Activated CD8-positive, alpha-beta memory T cell treated with anti-CD3 and anti-CD28 coated beads, Interleukin-2, amount 50 U/mL, for 24 hours (primary cell): Measurements from ENCODE around the gene SPRED3.
A peak's percentile ranks its signal among the peaks of the same experiment; 100 is the strongest.

Source experiments
- DNase-seq: peaks from one replicate; pipeline ENCODE4 v3.0.0-alpha.2; 2020; ENCODE audit errors: extremely low read depth

Gene SPRED3

GRCh38 chr19:38373907-38374331 is 14.6 kb upstream of the SPRED3 start:
- no peak for DNase-seq

GRCh38 chr19:38374332-38375097 is 14.0 kb upstream of the SPRED3 start, which contains the start of gene PSMD8:
Gene PSMD8 (plus strand): TSS chr19:38374571. CDS start chr19:38374602, 31 bp downstream.
- DNase-seq: peak; percentile 95

GRCh38 chr19:38375098-38375493 is 13.4 kb upstream of the SPRED3 start:
- no peak for DNase-seq

- no peak for DNase-seq
These were observed 12.7 kb upstream of the SPRED3 start for GRCh38 chr19:38375748-38376147.

GRCh38 chr19:38376576-38376975 is 11.9 kb upstream of the SPRED3 start:
- no peak for DNase-seq

- DNase-seq: no peak
These were observed 11.4 kb upstream of the SPRED3 start for GRCh38 chr19:38377052-38377451.

- no peak for DNase-seq
These were observed 9.6 kb upstream of the SPRED3 start for GRCh38 chr19:38378866-38379265.

- DNase-seq: no peak
These were observed 7.4 kb upstream of the SPRED3 start for GRCh38 chr19:38381138-38381537.

GRCh38 chr19:38383184-38383583 is 5.3 kb upstream of the SPRED3 start:
- DNase-seq: no peak

GRCh38 chr19:38383743-38384142 is 4.8 kb upstream of the SPRED3 start:
- no peak for DNase-seq

- DNase-seq: no peak
These were observed 4.1 kb upstream of the SPRED3 start for GRCh38 chr19:38384209-38385027.

- DNase-seq: no peak
These were observed 3.3 kb upstream of the SPRED3 start for GRCh38 chr19:38385057-38385803.

- no peak for DNase-seq
These were observed 2.7 kb upstream of the SPRED3 start for GRCh38 chr19:38385804-38386257.

- DNase-seq: no peak
These were observed 2.1 kb upstream of the SPRED3 start for GRCh38 chr19:38386300-38386970.

- DNase-seq: no peak
These were observed 1.4 kb upstream of the SPRED3 start for GRCh38 chr19:38386971-38387549.

GRCh38 chr19:38387550-38388348 is 748 bp upstream of the SPRED3 start, which contains the start of gene GGN:
Gene GGN (minus strand): TSS chr19:38388034. CDS start chr19:38387261, 773 bp downstream.
- peak; percentile 47 for DNase-seq

- DNase-seq: no peak
These were observed 816 bp downstream of the SPRED3 start for GRCh38 chr19:38389101-38389925.

- DNase-seq: no peak
These were observed 1.7 kb downstream of the SPRED3 start for GRCh38 chr19:38389957-38390924.
